ENCODE measurements around the gene STAC3.

STAC3 gene

DNA sequence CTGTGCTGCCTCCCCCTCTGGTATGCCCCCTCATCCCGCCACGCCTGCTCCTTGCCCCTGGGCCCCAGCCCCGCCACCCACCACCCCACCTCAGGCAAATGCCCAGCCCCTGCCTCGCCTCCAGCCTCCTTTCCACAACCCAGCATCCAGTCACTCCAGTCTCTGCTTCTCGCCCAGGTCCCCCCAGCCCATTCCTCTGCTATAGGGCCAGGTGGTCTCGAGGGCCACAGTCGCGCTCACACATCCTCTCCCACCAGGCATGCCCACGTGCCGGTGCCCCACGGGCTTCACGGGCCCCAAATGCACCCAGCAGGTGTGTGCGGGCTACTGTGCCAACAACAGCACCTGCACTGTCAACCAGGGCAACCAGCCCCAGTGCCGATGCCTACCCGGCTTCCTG, 40.5 kb downstream of the STAC3 start:
- no peak for DNase-seq (ENCODE audit: low read depth)

- no peak for DNase-seq (ENCODE audit: low read depth)
Measured at GRCh38 chr12:57209916-57210315, 41.1 kb downstream of the STAC3 start.

DNA sequence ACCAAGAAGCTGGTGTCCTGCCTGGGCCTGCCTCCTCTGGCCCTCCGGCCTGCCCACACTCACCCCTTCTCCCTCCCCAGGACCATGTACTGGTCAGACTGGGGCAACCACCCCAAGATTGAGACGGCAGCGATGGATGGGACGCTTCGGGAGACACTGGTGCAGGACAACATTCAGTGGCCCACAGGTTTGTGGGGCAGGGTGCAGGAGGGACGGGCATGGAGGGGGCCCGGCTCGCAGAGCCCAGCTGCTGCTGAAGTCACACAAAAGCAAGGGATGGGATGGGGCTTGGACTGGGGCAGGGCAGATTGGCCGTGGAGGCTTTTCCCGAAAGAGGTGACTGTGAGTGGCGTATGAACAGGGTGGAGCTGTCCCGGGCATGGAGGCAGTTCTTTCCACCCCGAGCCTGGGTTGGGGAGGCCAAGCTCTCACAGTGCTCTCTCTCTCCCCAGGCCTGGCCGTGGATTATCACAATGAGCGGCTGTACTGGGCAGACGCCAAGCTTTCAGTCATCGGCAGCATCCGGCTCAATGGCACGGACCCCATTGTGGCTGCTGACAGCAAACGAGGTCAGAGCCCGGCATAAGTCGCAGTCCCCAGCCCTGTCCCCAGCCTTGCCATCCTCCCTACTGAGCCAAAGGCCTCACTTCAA, 42.2 kb downstream of the STAC3 start:
- DNase-seq (ENCODE audit: low read depth): no peak

DNA sequence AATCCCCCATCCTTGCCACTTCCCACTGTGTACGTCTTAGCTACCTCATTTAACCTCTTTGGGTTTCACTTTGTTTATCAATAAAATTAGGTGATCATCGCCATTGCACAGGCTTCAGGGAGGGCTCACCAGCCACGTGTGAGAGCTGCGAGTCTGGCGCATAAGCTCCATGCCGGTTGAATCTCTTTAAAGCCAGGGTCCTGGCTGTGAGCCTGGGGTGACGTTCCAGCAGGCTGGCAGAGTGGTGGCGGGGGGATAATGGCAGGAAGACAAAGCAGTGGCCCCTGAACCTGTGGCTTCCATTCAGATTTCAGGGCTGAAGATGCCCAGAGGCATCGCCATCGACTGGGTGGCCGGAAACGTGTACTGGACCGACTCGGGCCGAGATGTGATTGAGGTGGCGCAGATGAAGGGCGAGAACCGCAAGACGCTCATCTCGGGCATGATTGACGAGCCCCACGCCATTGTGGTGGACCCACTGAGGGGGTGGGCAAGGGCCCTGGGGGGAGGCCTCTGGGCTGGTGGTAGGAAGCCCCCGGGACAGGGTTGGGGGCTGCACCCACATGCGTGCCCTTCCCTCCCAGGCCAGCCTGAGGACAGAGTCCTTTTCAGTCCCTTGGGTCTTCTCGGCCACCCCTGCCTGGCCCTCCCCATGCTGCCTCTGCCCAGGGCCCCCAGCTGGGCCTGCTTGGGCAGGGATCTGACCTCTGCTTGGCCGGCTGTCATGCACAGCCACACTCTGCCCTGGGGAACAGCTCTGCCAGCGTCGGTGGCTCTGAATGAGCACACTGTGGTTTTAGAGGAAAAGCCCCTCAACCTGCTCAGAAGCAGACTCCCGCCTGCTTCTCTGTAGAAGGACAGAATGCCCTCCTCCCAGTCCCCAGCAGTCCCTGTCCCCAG, 43.0 kb downstream of the STAC3 start:
- no peak for DNase-seq (ENCODE audit: low read depth)

GRCh38 chr12:57205931-57206330, 45.1 kb downstream of the STAC3 start:
- DNase-seq (ENCODE audit: low read depth): no peak

- DNase-seq (ENCODE audit: low read depth): no peak
Measured at GRCh38 chr12:57205186-57205585, 45.8 kb downstream of the STAC3 start.

DNA sequence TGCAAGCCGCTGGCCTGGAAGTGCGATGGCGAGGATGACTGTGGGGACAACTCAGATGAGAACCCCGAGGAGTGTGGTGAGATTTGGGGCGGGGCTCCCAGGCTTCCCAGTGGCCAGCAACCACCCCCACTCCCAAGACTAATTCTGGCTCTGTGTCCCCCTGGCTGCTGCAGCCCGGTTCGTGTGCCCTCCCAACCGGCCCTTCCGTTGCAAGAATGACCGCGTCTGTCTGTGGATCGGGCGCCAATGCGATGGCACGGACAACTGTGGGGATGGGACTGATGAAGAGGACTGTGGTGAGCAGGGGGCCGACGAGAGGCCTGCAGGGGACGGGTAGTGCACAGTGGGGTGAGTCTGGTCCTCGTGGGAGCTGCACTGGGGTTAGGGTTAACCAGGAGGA, 46.5 kb downstream of the STAC3 start:
- DNase-seq (ENCODE audit: low read depth): no peak

- no peak for DNase-seq (ENCODE audit: low read depth)
Measured at GRCh38 chr12:57203791-57204190, 47.2 kb downstream of the STAC3 start.

GRCh38 chr12:57203201-57203600, 47.8 kb downstream of the STAC3 start:
- no peak for DNase-seq (ENCODE audit: low read depth)

GRCh38 chr12:57202321-57202720, 48.7 kb downstream of the STAC3 start:
- no peak for DNase-seq (ENCODE audit: low read depth)

- DNase-seq (ENCODE audit: low read depth): no peak
Measured at GRCh38 chr12:57201631-57202030, 49.4 kb downstream of the STAC3 start.

DNA sequence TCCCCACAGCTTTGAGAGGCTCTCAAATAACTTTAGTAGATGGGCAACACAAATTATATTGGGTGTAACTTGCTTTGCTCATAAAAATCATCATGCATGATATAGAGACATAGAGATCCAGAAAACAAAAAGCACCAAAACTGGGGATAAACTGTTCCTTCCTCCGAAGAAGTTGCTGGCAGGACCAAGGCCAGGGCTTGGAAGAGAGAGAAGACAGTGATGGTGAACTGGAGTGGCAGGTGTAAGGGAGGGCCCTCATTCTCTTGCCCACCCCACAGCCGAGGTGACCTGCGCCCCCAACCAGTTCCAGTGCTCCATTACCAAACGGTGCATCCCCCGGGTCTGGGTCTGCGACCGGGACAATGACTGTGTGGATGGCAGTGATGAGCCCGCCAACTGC, 49.8 kb downstream of the STAC3 start:
- no peak for DNase-seq (ENCODE audit: low read depth)

DNA sequence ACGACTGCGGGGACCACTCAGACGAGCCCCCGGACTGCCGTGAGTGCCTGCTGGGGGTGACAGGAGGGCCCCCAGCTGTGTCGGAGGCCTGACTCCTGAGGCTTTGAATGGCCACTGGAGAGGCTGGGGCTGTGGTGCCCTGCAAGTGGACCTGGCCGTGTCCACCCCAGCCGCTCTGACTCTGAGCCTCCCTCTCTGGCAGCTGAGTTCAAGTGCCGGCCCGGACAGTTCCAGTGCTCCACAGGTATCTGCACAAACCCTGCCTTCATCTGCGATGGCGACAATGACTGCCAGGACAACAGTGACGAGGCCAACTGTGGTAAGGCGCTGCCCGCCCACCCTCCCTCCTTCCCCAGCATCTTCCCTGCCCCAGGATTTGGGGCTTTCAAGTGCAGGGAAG, 50.5 kb downstream of the STAC3 start:
- DNase-seq (ENCODE audit: low read depth): no peak

DNA sequence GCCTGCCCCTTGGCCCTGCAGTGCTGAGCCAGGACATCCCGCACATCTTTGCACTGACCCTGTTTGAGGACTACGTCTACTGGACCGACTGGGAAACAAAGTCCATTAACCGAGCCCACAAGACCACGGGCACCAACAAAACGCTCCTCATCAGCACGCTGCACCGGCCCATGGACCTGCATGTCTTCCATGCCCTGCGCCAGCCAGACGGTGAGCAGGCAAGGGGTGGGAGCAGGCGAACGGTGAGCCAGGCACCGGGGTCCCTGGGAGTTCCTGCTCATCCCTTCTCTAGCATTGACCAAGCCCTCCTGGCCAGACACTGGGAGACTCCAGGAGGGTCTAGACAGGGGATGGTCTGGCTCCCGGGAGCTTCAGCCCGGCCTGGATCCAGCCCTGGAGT, 51.8 kb downstream of the STAC3 start:
- no peak for DNase-seq (ENCODE audit: low read depth)

DNA sequence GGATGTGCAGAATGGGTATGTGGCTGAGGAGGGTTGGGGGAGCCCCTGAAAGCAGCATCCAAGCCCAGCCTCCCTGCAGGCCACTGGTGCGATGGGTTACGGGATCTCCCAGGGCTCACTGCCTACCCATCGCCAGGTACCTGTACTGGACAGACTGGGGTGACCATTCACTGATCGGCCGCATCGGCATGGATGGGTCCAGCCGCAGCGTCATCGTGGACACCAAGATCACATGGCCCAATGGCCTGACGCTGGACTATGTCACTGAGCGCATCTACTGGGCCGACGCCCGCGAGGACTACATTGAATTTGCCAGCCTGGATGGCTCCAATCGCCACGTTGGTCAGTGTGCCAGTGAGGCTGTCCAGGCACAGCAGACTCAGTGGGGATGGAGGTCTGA, 52.7 kb downstream of the STAC3 start:
- no peak for DNase-seq (ENCODE audit: low read depth)

GRCh38 chr12:57196956-57197355, 54.0 kb downstream of the STAC3 start:
- DNase-seq (ENCODE audit: low read depth): no peak

DNA sequence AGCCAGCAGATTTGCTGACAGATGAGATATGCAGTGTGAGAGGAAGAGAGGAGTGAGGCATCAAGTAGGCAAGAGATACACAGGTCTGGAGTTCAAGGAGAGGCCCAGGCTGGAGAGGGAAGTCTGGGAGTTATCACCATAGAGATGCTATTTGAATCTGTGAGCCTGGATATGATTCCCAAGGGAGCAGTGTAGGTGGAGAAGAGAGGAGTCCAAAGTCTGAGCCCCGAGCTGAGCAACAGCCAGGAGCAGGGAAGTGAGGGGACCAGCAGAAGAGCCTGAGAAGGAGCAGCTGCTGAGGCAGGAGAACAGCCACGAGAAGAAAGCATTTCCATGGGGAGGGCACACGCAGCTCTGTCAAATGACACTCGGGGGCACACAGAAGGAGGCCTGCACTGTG, 54.5 kb downstream of the STAC3 start:
- no peak for DNase-seq (ENCODE audit: low read depth)

DNA sequence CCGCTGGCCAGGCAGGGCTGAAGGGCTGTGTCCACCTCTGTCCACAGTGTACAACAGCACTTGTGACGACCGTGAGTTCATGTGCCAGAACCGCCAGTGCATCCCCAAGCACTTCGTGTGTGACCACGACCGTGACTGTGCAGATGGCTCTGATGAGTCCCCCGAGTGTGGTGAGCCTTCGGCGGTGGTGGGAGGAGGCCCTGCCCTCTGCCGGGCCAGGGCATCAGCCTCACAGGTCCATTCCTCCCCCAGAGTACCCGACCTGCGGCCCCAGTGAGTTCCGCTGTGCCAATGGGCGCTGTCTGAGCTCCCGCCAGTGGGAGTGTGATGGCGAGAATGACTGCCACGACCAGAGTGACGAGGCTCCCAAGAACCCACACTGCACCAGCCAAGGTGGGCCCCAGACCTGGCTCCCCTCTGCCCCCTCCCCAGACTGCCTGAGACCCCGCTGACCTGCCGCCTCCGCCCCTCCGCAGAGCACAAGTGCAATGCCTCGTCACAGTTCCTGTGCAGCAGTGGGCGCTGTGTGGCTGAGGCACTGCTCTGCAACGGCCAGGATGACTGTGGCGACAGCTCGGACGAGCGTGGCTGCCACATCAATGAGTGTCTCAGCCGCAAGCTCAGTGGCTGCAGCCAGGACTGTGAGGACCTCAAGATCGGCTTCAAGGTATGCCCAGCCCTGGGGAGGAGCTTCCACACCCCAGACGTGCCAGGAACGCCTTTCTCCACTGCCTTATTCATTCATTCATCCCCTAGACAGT, 55.2 kb downstream of the STAC3 start:
- no peak for DNase-seq (ENCODE audit: low read depth)

DNA sequence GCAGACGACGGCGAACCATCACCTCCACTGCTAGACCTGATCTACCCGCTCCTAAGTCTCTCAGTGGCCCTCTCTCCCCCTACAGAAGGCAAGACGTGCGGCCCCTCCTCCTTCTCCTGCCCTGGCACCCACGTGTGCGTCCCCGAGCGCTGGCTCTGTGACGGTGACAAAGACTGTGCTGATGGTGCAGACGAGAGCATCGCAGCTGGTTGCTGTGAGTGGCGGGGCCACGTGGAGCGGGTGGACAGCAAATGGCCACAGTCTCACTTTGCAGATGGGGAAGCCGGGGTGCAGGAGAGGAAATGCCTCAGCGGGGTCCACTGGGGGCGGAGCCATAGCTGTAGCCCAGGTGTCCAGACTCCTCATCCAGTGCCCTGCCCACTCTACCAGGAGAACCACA, 55.8 kb downstream of the STAC3 start:
- no peak for DNase-seq (ENCODE audit: low read depth)

DNA sequence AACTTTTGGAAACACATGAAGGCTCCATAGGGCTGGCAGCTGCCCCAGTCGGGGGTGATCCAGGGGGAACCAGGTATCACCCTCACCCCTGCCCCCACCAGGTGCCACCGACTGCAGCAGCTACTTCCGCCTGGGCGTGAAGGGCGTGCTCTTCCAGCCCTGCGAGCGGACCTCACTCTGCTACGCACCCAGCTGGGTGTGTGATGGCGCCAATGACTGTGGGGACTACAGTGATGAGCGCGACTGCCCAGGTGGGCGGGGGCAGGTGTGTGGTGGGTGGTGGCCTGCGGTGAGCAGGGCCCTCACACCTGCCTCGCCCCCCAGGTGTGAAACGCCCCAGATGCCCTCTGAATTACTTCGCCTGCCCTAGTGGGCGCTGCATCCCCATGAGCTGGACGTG, 56.7 kb downstream of the STAC3 start:
- DNase-seq (ENCODE audit: low read depth): no peak

GRCh38 chr12:57193706-57194245, 57.2 kb downstream of the STAC3 start:
- DNase-seq (ENCODE audit: low read depth): no peak

Data from activated T-cell treated with anti-CD3 and anti-CD28 coated beads for 1 hour (primary cell).